Upper lobe of left lung (tissue), 6 donors: ENCODE results near the gene OR52E5. TPM values are rescaled to one million over a fixed set of nuclear protein-coding genes. Genes with fewer than 3 reads are reported as not detected.

Experiments
- ATAC-seq, 2 donors: fragments of 200-7000 bp; cut with Tn5 transposase; one replicate each; pipeline ENCODE4 v1.9.1; 2022; ENCODE audit warnings: mild to moderate bottlenecking in 2 of 2, moderate library complexity in 2 of 2; ENCODE audit not compliant: low FRiP score in 2 of 2
- DNase-seq, 2 donors: peaks; one replicate each; pipeline ENCODE4 v3.0.0-alpha.2; 2019 to 2020
- H3K27ac ChIP-seq, 4 donors: fragments of 200-600 bp; sonication (generic); one replicate each; pipeline ENCODE4 v1.5.1; 2016 to 2019
- H3K27me3 ChIP-seq, 4 donors: fragments of 200-600 bp; sonication (generic); one replicate each; pipeline ENCODE4 v1.5.1; 2017 to 2019
- H3K36me3 ChIP-seq, 4 donors: fragments of 200-600 bp; sonication (generic); one replicate each; pipeline ENCODE4 v1.5.1; 2016 to 2019
- H3K4me1 ChIP-seq, 4 donors: fragments of 200-600 bp; sonication (generic); one replicate each; pipeline ENCODE4 v1.5.1; 2018 to 2019
- H3K4me3 ChIP-seq, 4 donors: fragments of 200-600 bp; sonication (generic); one replicate each; pipeline ENCODE4 v1.5.1; 2017 to 2019; ENCODE audit warnings: mild to moderate bottlenecking in 2 of 4, moderate library complexity in 1 of 4
- H3K9me3 ChIP-seq, 4 donors: fragments of 200-600 bp; sonication (generic); one replicate each; pipeline ENCODE4 v1.5.1; 2018 to 2019
- EP300 ChIP-seq, 4 donors: sonication (generic); formaldehyde crosslinking; IDR thresholded peaks; one replicate each; pipeline ENCODE4 v1.5.1; 2017; ENCODE audit warnings: antibody characterized with exemption in 4 of 4, control low read depth in 2 of 4
- POLR2A ChIP-seq, 4 donors: fragments of 450-650 bp; IDR thresholded peaks; one replicate each; pipeline ENCODE4 v1.5.1; 2016 to 2017; ENCODE audit warnings: antibody characterized with exemption in 4 of 4, mild to moderate bottlenecking in 2 of 4
- POLR2AphosphoS5 ChIP-seq, 2 donors: sonication (generic); formaldehyde crosslinking; IDR thresholded peaks; one replicate each; pipeline ENCODE4 v1.5.1; 2017; ENCODE audit warnings: antibody characterized with exemption in 2 of 2
- WGBS, 2 donors: methylation state at CpG; one replicate each; pipeline ENCODE4 v1.1.5; 2017 to 2018; 5-methylcytosine and 5-hydroxymethylcytosine counted together
- total RNA-seq, 6 donors: library from RNA; depleted of rRNA in 4 of 6; stranded (reverse); fragments of >200 nt in 4 of 6; gene quantifications; one replicate each; pipeline versions ENCODE4 v1.1.0 to v1.2.1, GENCODE V29; 2016 to 2021
- TF ChIP-seq, protein P1 (sequence below), 6 experiments: fragments of 450-650 bp in 4 of 6; fragments of 200-600 bp in 2 of 6; sonication (generic) in 2 of 6; IDR thresholded peaks; one replicate each; pipeline ENCODE4 v1.5.1; 2016 to 2019; ENCODE audit warnings: antibody characterized with exemption in 6 of 6
- donor health status: DM: no; HTN: no; CAD: no; lungs with moderate emphysema.
- donor health status: DM: no; HTN: yes; CAD: no; lungs with severe emphysema.

OR52E5 gene
- total RNA-seq, 6 donors from 2014 or later: not detected

DNA sequence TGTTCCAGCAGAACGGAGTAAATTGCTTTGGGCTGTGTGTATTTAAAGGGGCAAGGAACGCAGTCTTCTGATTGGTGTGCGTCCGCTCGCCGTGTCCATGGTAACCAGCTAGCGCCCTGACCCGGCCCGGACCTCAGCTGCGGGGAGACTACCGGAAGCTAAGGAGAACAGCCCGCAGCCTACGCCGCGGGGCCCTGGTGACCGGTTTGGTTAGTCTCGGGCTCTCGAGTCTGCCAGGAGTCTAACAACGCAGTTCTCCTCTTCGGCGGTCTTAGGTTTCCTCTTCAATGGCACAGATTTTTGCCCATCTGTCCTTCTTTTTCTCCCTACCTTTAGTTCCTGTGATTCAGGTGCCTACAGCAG is 45.6 kb downstream of the OR52E5 start:
- Histone ChIP-seq H3K27ac (no peak overlapping the region), H3K4me3 (no peak overlapping the region), H3K9me3 (peaks cover 0 to 7% (median 0%) of the 10 kb centered on the region in 4 donors), H3K27me3 (no peaks in the 10 kb centered on the region), H3K36me3 (no peaks in the 10 kb centered on the region), H3K4me1 (no peaks in the 10 kb centered on the region)
- WGBS, 2 donors: 79 to 80% methylated on average over 14 to 21 of the region's 21 CpGs
- ATAC-seq (no peak), DNase-seq (peak in 1 of 2 donors; percentile 72)
- TF ChIP-seq POLR2A (IDR thresholded peaks at IDR 0.05) (no peak), POLR2AphosphoS5 (IDR thresholded peaks at IDR 0.05) (no peak), EP300 (IDR thresholded peaks at IDR 0.05) (no peak)
- TF ChIP-seq, protein P1, sequence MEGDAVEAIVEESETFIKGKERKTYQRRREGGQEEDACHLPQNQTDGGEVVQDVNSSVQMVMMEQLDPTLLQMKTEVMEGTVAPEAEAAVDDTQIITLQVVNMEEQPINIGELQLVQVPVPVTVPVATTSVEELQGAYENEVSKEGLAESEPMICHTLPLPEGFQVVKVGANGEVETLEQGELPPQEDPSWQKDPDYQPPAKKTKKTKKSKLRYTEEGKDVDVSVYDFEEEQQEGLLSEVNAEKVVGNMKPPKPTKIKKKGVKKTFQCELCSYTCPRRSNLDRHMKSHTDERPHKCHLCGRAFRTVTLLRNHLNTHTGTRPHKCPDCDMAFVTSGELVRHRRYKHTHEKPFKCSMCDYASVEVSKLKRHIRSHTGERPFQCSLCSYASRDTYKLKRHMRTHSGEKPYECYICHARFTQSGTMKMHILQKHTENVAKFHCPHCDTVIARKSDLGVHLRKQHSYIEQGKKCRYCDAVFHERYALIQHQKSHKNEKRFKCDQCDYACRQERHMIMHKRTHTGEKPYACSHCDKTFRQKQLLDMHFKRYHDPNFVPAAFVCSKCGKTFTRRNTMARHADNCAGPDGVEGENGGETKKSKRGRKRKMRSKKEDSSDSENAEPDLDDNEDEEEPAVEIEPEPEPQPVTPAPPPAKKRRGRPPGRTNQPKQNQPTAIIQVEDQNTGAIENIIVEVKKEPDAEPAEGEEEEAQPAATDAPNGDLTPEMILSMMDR (IDR thresholded peaks at IDR 0.05): no peak

- 94 to 97% methylated on average over 2 of the region's 2 CpGs for WGBS, 2 donors
- DNase-seq (no peak), ATAC-seq (no peak)
- Histone ChIP-seq H3K36me3 (no peaks in the 10 kb centered on the region), H3K27ac (no peak overlapping the region), H3K9me3 (peaks cover 0 to under 1% (median 0%) of the 10 kb centered on the region in 4 donors), H3K4me3 (no peak overlapping the region), H3K4me1 (no peaks in the 10 kb centered on the region), H3K27me3 (no peaks in the 10 kb centered on the region)
- no peak for TF ChIP-seq POLR2AphosphoS5 (IDR thresholded peaks at IDR 0.05)
- TF ChIP-seq, protein P1 (IDR thresholded peaks at IDR 0.05): no peak
- no peak for TF ChIP-seq POLR2A (IDR thresholded peaks at IDR 0.05)
- no peak for TF ChIP-seq EP300 (IDR thresholded peaks at IDR 0.05)
These were observed 47.7 kb downstream of the OR52E5 start for GRCh38 chr11:5940748-5941147.

DNA sequence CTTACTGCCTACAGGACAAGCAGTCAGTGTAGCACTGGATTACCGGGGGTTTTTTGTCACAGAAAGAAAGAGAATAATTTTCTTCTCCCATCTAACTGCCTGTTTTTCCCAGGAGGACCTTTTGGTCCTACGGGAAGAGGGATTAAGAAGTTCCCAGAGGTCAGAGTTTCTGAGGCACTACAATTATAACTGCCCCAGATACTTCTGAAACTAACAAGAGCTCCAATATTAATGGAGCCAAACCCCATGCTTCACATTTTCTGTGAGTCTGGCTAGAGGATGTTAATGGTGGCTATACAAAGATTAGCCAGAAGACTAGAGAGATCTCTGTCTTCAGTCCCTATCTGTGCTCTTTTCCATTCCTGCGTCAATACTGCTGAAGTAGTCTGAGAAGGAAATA is 48.9 kb downstream of the OR52E5 start, which contains the start of gene OR56A3:
Gene OR56A3 (plus strand): TSS at position 301 of the 400 bp plus-strand sequence. CDS start 5,096 bp downstream, outside the sequence.
- H3K27me3 ChIP-seq: no peaks in the 10 kb centered on the region
- WGBS, 2 donors: 75 to 84% methylated on average over 3 of the region's 3 CpGs
- no peaks in the 10 kb centered on the region for H3K36me3 ChIP-seq
- no peaks in the 10 kb centered on the region for H3K4me1 ChIP-seq
- DNase-seq (no peak), ATAC-seq (no peak)
- H3K4me3 ChIP-seq: no peak within 1 kb of the TSS
- H3K9me3 ChIP-seq: no peaks in the 10 kb centered on the region
- TF ChIP-seq, protein P1 (IDR thresholded peaks at IDR 0.05): no peak
- TF ChIP-seq POLR2AphosphoS5 (IDR thresholded peaks at IDR 0.05) (no peak), POLR2A (IDR thresholded peaks at IDR 0.05) (no peak), EP300 (IDR thresholded peaks at IDR 0.05) (no peak)
- H3K27ac ChIP-seq: no peak within 1 kb of the TSS

Other genes with a start within 250 kb of the OR52E5 start
- gene TRIM5, start 208.1 kb upstream of the OR52E5 start, total RNA-seq: 10 to 100 TPM; 21.1 to 53.0 (median 35.9) TPM
- 100 to 1,000 TPM in 4 of 6 donors, 10 to 100 TPM in 2; 82.2 to 262 (median 162) TPM for gene TRIM22, start 203.4 kb upstream of the OR52E5 start, total RNA-seq
- 1 to 10 TPM in 1 of 6 donors, under 1 TPM in 1, not detected in 4; 0.30 to 1.0 TPM for gene OR56B1, start 156.8 kb upstream of the OR52E5 start, total RNA-seq
- 1 to 10 TPM in 1 of 6 donors, under 1 TPM in 3, not detected in 2; 0.20 to 1.9 (median 0.72) TPM for gene OR52N4, start 139.0 kb upstream of the OR52E5 start, total RNA-seq
- not detected for gene OR52N5, start 109.9 kb upstream of the OR52E5 start, total RNA-seq
- gene OR52N1, start 101.9 kb upstream of the OR52E5 start, total RNA-seq: under 1 TPM in 1 of 6 donors, not detected in 5; 0.20 TPM
- gene OR52N2, start 84.3 kb upstream of the OR52E5 start, total RNA-seq: not detected
- not detected for gene OR52E6, start 51.3 kb upstream of the OR52E5 start, total RNA-seq
- not detected for gene OR52E8, start 35.5 kb upstream of the OR52E5 start, total RNA-seq
- not detected for gene OR52E4, start 12.6 kb upstream of the OR52E5 start, total RNA-seq
- gene OR56A3, start 49.0 kb downstream of the OR52E5 start, total RNA-seq: not detected
- not detected for gene OR56A5, start 75.3 kb downstream of the OR52E5 start, total RNA-seq
- gene OR52L1, start 93.8 kb downstream of the OR52E5 start, total RNA-seq: not detected
- gene OR56A4, start 113.7 kb downstream of the OR52E5 start, total RNA-seq: not detected
- under 1 TPM in 1 of 6 donors, not detected in 5; 0.15 TPM for gene OR56A1, start 137.6 kb downstream of the OR52E5 start, total RNA-seq
- not detected for gene OR56B4, start 214.5 kb downstream of the OR52E5 start, total RNA-seq